OCI-LY3 (cell line): ENCODE data around the gene KIF6.
"Not testable (repeated sequence)": the region's sequence is repeated elsewhere in the genome, so short reads cannot be mapped to it uniquely, and the experiment has no call there.

Source experiments
- H2AFZ ChIP-seq: fragments of 200-600, 300-600 bp; shearing (Covaris generic); 2 replicates; pipeline ENCODE4 v1.6.0; 2014; ENCODE audit warnings: antibody characterized with exemption, low read depth, low read length
- H3K27ac ChIP-seq: fragments of 200-600, 300-600 bp; sonication (generic); 2 replicates; pipeline ENCODE4 v1.5.1; 2014; ENCODE audit warnings: mild to moderate bottlenecking, low read length, moderate library complexity, mixed read lengths
- H3K27me3 ChIP-seq: fragments of 200-600, 300-600 bp; sonication (generic); 2 replicates; pipeline ENCODE4 v1.6.1; 2014; ENCODE audit warnings: low read depth, low read length, mixed read lengths
- H3K36me3 ChIP-seq: fragments of 200-600, 300-600 bp; sonication (generic); replicated peaks from 2 replicates; pipeline ENCODE3; 2014; ENCODE audit warnings: low read depth, low read length, mixed read lengths
- H3K4me1 ChIP-seq: fragments of 300-600, 200-600 bp; sonication (generic); 2 replicates; pipeline ENCODE4 v1.6.1; 2014; ENCODE audit warnings: low read length, mixed read lengths
- H3K4me2 ChIP-seq: fragments of 200-600, 300-600 bp; sonication (generic); 2 replicates; pipeline ENCODE4 v1.6.1; 2014; ENCODE audit warnings: low read length, mixed read lengths
- H3K4me3 ChIP-seq: fragments of 300-600, 200-600 bp; sonication (generic); 2 replicates; pipeline ENCODE4 v1.5.1; 2014; ENCODE audit warnings: antibody characterized with exemption, mild to moderate bottlenecking, low read length, moderate library complexity
- H3K79me2 ChIP-seq: fragments of 300-600, 200-600 bp; shearing (Covaris generic); 2 replicates; pipeline ENCODE4 v1.6.1; 2014; ENCODE audit warnings: mild to moderate bottlenecking, low read length, mixed read lengths
- H3K9ac ChIP-seq: fragments of 300-600, 200-600 bp; shearing (Covaris generic); 2 replicates; pipeline ENCODE4 v1.6.0; 2014; ENCODE audit warnings: mild to moderate bottlenecking, low read length, moderate library complexity
- H3K9me3 ChIP-seq: fragments of 200-600, 300-600 bp; shearing (Covaris generic); 2 replicates; pipeline ENCODE4 v1.6.1; 2014; ENCODE audit warnings: low read length, mixed read lengths; ENCODE audit not compliant: insufficient read depth
- H4K20me1 ChIP-seq: fragments of 200-600, 300-600 bp; sonication (generic); 2 replicates; pipeline ENCODE4 v1.6.1; 2016; ENCODE audit warnings: low read length, mixed read lengths; ENCODE audit not compliant: insufficient read depth
- CTCF ChIP-seq: fragments of 200-600, 300-600 bp; sonication (generic); IDR thresholded peaks from 2 replicates; pipeline ENCODE4 v1.5.1; 2014; ENCODE audit warnings: antibody characterized with exemption, low read length, low read depth
- EZH2phosphoT487 ChIP-seq: fragments of 200-600 bp; shearing (Covaris generic); IDR thresholded peaks from 2 replicates; pipeline ENCODE4 v1.6.1; 2018; ENCODE audit warnings: antibody characterized with exemption, mixed run types, low read depth

The KIF6 gene

DNA sequence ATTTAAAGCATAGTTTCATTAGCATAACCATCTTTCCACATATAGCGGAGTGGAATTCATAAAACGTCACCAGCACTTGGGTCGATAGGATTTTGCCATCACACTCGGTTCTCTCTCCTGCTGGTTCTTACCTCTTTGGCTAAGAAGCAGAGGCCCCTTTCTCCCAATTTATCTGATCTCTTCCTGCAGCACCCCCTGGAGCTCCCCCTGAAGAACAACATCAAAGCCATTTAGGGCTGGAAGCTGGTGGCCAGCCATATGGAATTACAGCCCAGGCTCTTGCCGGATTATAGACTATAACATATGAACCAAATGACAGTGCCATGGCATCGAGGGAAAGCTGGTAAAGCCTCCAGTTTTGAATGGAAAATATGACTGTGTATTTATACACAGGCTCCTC is 6.4 kb upstream of the KIF6 start:
- H2AFZ ChIP-seq = no peak overlapping the region
- no peaks in the 10 kb centered on the region for H4K20me1 ChIP-seq
- 0 out of 2 replicates have a peak, but pooled peaks cover 5% of the 10 kb centered on the region for H3K27me3 ChIP-seq
- H3K9ac ChIP-seq = no peak overlapping the region
- no peaks in the 10 kb centered on the region for H3K36me3 ChIP-seq
- H3K9me3 ChIP-seq = no peaks in the 10 kb centered on the region
- no peak overlapping the region for H3K4me2 ChIP-seq
- H3K4me3 ChIP-seq = no peak overlapping the region
- H3K4me1 ChIP-seq = no peaks in the 10 kb centered on the region
- no peak overlapping the region for H3K27ac ChIP-seq
- TF ChIP-seq CTCF (peak; percentile 29; the same call in 1 of the 2 replicates), EZH2phosphoT487 (no peak)
- no peaks in the 10 kb centered on the region for H3K79me2 ChIP-seq

DNA sequence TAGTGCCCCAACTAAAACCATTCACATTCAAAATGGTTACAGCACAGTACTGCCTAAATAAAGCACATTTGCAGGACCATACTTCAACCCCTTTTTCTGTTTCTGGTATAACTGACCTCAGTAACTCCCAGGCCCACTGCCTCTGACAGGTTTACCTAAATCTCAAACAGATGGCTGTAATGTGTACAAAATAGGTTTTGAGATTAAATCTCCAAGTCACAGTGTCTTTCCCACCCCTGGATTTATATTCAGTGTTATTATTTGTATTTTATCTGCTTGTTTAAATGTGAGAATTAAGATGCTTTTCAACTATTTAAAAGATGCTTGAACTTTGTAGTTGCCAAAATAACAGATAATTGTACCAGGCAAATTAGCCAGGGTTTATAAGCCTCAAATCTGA is 4.7 kb upstream of the KIF6 start:
- Histone ChIP-seq H3K79me2 (no peaks in the 10 kb centered on the region), H3K9me3 (no peaks in the 10 kb centered on the region), H4K20me1 (no peaks in the 10 kb centered on the region), H2AFZ (no peak overlapping the region), H3K9ac (no peak overlapping the region), H3K27me3 (0 out of 2 replicates have a peak, but pooled peaks cover 5% of the 10 kb centered on the region), H3K27ac (no peak overlapping the region), H3K4me1 (no peaks in the 10 kb centered on the region), H3K36me3 (no peaks in the 10 kb centered on the region), H3K4me2 (no peak overlapping the region), H3K4me3 (no peak overlapping the region)
- TF ChIP-seq CTCF (no peak), EZH2phosphoT487 (no peak)

GRCh38 chr6:39725632-39725997 is 407 bp upstream of the KIF6 start:
- H3K9me3 ChIP-seq = no peaks in the 10 kb centered on the region
- no peak overlapping the region for H2AFZ ChIP-seq
- H4K20me1 ChIP-seq = no peaks in the 10 kb centered on the region
- H3K27me3 ChIP-seq = no peaks in the 10 kb centered on the region
- H3K4me2 ChIP-seq = no peak overlapping the region
- no peak overlapping the region for H3K27ac ChIP-seq
- TF ChIP-seq EZH2phosphoT487 = no peak
- no peak overlapping the region for H3K4me3 ChIP-seq
- H3K36me3 ChIP-seq = no peaks in the 10 kb centered on the region
- H3K79me2 ChIP-seq = no peaks in the 10 kb centered on the region
- H3K4me1 ChIP-seq = no peaks in the 10 kb centered on the region
- no peak overlapping the region for H3K9ac ChIP-seq

DNA sequence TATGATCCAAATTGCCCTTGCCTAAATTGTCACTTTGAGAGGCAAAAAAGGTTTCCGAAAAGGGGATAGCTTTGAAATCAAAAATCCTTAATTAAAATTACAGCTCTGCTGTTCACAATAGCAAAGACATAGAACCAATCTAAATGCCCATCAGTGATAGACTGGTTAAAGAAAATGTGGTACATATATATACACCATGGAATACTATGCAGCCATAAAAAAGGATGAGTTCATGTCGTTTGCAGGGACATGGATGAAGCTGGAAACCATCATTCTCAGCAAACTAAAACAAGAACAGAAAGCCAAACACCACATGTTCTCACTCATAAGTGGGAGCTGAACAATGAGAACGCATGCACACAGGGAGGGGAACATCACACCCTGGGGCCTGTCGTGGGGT is 1.9 kb downstream of the KIF6 start:
- H2AFZ ChIP-seq, H3K9ac ChIP-seq, H3K9me3 ChIP-seq, H3K4me1 ChIP-seq, H3K27ac ChIP-seq, H3K27me3 ChIP-seq, H3K4me2 ChIP-seq, H3K36me3 ChIP-seq, H4K20me1 ChIP-seq, H3K4me3 ChIP-seq, H3K79me2 ChIP-seq: not testable (repeated sequence)

GRCh38 chr6:39714802-39715201 is 10.4 kb downstream of the KIF6 start:
- H3K4me1 ChIP-seq = no peaks in the 10 kb centered on the region; the same call in 1 of the 2 replicates
- no peaks in the 10 kb centered on the region for H3K27me3 ChIP-seq
- no peak overlapping the region for H3K4me3 ChIP-seq
- no peaks in the 10 kb centered on the region for H3K79me2 ChIP-seq
- no peak overlapping the region for H3K9ac ChIP-seq
- no peak overlapping the region for H3K27ac ChIP-seq
- no peaks in the 10 kb centered on the region for H3K9me3 ChIP-seq
- H3K36me3 ChIP-seq = no peaks in the 10 kb centered on the region
- no peak overlapping the region for H2AFZ ChIP-seq
- TF ChIP-seq EZH2phosphoT487 = no peak
- no peak for TF ChIP-seq CTCF
- no peak overlapping the region for H3K4me2 ChIP-seq
- no peaks in the 10 kb centered on the region for H4K20me1 ChIP-seq
